Measurements from ENCODE around the gene TM4SF1.

- TF ChIP-seq CTCF (IDR thresholded peaks at IDR 0.05) (no peak), POLR2A (IDR thresholded peaks at IDR 0.05) (no peak)
Measured at GRCh38 chr3:149339931-149340309, 37.5 kb downstream of the TM4SF1 start.

Data from Peyer's patch (tissue), 4 donors.